ENCODE measurements around the gene YWHAE.
"Not testable (repeated sequence)": the region's sequence is repeated elsewhere in the genome, so short reads cannot be mapped to it uniquely, and the experiment has no call there.

The YWHAE gene

DNA sequence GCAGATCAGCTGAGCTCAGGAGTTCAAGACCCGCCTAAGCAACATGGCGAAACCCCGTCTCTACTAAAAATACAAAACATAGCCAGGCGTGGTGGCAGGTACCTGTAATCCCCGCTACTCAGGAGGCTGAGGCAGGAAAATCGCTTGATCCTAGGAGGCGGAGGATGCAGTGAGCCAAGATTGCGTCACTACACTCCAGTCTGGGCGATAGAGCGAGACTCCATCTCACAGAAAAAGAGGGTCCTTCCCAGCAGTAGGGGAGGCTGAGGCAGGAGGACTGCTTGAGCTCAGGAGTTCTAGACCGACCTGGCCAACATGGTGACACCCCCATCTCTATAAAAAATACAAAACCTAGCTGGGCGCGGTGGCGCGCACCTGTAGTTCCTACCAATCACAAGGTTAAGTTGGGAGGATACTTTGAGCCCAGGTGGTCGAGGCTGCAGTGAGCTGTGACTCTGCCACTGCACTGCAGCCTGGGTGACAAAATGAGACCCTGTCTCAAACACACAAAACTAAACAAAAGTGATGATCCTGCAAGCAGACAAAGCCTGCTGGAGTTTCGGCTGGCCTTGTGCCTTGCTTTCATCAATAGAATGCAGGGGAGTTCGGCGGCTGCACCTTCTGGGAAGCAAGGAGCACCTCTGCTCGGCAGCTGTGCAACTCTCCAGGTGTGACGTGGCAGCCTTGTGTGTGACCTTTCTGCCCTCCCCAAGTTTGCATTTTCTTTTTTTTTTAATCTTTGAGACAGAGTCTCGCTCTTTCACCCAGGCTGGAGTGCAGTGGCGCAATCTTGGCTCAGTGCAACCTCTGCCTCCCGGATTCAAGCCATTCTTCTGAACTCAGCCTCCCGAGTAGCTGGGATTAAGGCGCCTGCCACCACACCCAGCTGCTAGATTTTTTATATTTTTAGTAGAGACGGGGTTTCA is 12.4 kb upstream of the YWHAE start:
- no peak for DNase-seq (ENCODE audit: low spot score)

DNA sequence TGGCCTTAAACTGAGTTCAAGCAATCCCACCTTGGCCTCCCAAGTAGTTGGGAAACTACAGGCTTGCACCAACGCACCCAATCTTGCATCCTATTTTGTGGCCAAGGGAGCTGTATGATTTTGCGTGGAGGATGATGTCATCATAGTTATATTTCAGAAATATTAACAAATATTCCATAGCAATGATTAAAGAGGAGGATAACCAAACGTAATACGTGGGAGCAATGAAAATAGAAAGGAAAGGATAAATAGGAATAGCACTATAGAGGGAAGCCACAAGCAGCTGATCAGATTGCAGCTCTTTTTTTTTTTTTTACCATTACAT is 2.2 kb upstream of the YWHAE start:
- DNase-seq (ENCODE audit: low spot score) = no peak

DNA sequence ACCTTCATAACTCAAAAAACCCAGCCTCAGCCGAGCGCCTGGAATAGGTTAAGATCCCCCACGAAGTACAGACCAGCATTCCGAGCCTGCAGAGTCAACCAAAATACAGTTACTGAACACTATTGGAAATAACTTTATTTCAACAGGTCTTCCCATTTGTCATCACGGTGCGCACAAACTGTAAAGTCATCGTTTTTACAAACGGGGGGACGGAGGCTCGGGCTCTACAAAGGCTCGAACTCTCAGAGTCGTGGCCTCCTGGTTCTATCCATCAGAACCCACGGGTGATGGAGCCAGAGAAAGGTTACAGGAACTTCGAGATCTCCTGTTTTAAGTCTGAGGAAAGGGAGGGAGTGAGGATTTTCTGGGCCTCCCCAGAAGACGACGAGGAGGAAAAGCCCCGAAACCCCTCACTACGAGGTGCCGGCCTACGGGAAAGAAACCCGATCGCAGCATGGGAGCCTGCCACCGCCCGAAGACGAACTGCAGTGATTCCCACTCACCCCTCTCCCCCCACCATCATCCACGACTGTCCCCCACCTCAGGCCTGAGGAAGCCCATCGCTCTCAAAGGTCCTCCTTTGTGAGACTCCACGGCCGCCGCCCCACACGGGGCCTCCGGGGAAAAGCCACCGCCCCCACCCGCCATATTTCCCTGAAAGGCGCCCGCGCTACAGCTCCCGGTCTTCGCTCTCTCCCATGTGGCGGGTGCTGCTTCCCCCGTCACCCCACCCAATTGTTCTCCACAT is 917 bp downstream of the YWHAE start:
- DNase-seq (ENCODE audit: low spot score) = no peak

DNA sequence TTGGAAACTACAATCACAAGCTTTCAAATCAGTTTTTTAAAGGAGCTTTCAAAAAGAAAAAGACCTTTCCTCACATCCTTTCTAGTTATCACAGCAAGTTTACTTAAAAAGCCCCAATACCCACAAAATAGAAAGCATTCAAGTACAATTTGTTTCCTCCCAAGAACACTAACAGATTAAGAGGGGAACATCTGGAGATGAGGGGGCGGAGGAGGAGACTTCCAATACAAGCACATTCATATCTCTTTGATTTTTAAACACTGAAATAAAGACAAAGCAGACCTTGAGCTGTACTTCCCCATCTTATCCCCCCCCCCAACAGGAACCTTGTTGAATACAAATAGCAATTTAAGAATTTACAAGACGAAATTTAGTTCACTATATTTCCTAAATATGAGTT is 2.0 kb downstream of the YWHAE start:
- no peak for DNase-seq (ENCODE audit: low spot score)

DNA sequence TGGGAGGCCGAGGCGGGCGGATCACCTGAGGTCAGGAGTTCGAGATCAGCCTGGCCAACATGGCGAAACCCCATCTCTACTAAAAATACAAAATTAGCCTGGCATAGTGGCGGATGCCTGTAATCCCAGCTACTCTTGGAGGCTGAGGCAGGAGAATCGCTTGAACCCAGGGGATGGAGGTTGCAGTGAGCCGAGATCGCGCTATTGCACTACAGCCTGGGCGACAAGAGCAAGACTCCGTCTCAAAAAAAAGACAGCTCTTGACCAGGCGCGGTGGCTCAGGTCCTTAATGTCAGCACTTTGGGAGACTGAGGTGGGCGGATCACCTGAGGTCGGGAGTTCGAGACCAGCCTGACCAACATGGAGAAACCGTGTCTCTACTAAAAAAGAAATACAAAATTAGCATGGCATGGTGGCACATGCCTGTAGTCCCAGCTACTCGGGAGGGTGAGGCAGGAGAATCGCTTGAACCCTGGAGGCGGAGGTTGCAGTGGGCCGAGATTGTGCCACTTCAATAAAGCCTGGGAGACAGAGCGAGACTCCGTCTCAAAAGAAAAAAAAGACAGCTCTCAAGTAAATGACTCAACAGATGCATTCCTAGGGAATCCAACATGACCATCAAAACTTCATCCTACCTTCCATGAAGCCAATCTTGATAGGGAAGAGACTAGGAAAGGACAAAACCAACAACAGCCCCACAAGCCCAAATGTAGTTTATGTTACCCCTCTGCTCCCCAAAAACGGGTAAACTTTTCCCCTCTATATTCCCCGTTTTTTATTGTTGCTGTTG is 4.0 kb downstream of the YWHAE start:
- not testable (repeated sequence) for DNase-seq (ENCODE audit: low spot score)

DNA sequence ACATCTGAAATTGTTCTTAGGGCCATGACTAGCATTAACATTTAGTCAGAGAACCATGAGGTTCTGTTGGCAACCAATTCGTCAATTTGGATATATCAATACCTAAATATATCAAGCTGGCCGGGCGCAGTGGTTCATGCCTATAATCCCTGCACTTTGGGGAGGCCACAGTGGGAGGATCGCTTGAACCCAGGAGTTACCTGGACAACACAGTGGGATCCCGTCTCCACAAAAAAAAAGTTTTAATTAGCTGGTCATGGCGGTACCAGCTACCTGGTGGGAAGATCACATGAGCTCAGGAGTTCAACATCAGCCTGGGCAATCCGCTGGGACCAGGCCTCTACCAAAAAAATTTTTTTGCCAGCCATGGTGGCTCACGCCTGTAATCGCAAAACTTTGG is 8.4 kb downstream of the YWHAE start:
- no peak for DNase-seq (ENCODE audit: low spot score)

DNA sequence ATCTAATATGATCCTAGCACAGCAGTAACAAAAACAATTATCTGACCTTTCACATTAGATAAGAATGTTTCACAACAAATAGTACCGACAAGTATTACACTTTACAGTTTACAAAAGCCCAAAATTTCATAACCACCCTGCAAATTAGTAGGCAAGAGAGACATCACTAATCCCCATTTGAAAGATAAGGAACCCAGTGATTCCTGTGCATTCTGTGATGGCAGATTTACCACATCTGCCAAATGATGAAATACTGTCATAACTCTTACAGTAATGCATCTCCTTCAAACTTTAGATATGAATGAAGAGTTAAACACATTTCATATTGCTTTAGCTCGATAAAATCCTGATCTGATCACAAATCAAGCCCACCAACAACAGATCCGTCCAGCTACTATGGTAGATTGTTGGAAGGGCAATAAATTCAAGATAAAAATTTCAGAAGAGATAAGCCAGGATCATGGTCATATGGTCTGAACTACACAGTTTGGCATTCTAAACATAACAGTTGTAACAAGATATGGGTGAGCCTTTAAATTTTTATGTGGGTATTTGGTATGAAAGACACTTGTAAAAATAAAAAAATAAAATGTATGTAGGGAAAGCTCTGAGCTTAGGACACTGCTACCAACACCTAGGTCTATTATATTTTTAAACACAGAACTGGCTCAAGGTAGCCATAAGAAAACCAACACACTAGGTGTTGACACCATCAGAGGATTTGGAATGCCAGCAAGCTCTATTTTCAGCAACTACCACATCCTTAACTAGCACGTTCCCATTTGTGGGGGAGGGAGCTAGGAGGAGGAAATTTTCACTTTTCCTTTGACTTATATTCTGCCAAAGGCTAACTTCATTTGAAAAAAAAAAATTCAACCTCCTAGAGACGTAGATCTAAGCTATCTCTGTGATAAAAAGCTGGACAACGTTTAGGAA is 9.3 kb downstream of the YWHAE start:
- DNase-seq (ENCODE audit: low spot score) = no peak

DNA sequence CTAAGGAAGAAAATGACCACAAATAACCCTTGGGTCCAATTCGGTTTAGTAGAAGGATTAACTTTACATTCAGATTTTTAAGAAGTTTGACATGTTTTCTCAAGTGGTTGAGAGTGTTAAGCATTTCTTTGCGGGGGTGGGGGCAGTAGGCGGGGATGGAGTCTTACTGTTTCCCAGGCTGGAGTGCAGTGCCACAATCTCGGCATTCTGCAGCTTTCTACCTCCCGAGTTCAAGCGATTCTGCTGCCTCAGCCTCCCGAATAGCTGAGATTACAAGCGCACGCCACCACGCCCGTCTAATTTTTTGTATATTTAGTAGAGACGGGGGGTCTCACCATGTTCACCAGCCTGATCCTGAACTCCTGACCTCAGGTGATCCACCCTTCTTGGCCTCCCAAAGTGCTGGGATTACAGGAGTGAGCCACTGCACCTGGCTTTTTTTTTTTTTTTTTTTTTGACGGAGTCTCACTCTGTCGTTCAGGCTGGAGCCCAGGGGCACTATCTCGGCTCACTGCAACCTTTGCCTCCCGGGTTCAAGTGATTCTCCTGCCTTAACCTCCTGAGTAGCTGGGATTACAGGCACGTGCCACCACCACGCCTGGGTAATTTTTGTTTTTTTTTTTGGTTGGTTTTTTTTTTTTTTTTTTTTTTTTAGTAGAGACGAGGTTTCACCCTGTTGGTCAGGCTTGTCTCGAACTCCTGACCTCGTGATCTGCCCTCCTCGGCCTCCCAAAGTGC is 12.4 kb downstream of the YWHAE start:
- not testable (repeated sequence) for DNase-seq (ENCODE audit: low spot score)

DNA sequence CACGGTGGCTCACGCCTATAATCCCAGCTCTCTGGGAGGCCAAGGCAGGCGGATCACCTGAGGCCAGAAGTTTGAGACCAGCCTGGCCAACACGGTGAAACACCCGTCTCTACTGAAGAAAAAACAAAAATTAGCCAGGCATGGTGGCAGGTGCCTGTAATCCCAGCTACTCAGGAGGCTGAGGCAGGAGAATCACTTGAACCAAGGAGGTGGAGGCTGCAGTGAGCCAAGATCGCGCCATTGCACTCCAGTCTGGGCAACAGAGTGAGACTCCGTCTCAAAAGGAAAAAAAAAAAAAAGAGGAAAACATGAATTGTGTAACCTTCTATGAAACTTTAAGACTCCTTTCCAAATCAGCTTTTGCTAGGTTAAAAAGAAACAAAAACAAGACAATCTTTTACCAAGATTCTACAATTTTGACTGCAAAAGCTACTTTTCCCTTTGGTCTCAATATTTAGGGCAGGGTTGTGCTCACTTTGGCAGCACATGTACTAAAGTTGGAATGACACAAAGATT is 13.3 kb downstream of the YWHAE start:
- not testable (repeated sequence) for DNase-seq (ENCODE audit: low spot score)

DNA sequence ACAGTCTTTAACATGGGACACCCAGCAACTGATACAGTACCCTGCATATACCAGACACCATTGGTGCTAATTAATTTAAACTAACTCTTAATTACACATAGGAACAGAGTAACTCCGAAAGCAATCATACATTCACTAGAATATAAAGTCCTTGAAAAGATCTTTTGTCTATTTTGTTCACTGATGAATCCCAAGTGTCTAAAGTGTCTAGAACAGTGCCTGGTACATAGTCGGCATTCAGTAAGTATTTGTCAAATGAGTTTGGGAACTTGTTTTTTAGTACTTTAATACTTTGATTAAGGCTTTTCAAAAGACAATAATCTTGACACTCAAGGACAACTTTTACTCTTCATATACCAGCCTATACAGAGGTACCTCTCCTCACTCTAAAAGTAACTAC is 13.8 kb downstream of the YWHAE start:
- DNase-seq (ENCODE audit: low spot score) = no peak

DNA sequence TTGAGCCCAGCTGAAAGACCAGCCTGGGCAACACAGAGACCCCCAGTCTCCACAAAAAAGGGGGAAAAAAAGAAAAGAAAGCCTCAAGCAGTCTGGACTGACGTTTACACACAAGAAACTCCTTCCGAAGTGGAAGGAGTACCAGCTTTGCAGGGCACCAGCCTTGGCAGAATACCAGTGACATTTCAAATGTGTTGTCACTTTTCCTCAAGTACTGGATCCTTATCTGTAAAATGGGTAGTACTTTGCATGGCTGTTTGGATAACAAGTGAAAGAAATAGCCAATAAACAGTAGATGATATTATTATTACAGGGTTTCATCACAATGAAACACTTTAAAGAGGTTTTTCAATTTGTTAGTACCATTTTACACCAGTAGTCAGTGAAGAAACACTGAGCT is 14.2 kb downstream of the YWHAE start:
- no peak for DNase-seq (ENCODE audit: low spot score)

DNA sequence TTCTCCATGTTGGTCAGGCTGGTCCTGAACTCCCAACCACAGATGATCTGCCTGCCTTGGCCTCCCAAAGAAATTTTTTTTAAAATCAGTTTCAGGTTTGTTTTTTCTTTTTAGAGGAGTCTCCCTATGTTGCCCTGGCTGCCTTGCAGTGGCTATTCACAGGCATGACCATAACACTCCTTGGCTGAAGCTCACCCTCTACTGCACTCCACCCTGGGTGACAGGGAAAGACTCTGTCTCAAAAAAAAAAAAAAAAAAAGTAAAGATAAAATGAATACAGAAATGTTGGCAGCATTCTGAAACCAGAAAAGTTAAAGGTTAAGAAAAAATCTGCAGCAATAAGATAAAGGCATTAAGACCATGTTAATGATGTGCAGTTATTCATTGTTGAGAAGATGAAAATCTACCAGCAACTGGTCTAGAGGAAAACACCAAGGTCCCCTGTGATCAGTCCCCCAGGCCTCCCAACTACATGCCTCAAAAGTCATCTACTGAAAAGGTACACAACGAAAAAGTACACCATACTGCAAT is 15.1 kb downstream of the YWHAE start:
- DNase-seq (ENCODE audit: low spot score) = no peak

DNA sequence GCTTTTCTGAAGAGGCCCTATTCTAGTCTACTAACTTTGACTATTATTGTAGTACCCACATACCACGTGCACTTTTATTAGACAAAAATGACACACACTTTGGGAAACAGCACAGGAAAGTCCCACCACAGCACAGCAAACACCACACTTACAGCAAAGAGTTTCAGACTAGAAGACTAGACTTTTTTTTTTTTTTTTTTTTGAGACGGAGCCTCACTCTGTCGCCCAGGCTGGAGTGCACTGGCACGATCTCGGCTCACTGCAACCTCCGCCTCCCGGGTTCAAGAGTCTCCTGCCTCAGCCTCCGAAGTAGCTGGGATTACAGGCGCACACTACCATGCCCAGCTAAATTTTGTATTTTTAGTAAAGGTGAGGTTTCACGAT is 20.1 kb downstream of the YWHAE start:
- no peak for DNase-seq (ENCODE audit: low spot score)

DNA sequence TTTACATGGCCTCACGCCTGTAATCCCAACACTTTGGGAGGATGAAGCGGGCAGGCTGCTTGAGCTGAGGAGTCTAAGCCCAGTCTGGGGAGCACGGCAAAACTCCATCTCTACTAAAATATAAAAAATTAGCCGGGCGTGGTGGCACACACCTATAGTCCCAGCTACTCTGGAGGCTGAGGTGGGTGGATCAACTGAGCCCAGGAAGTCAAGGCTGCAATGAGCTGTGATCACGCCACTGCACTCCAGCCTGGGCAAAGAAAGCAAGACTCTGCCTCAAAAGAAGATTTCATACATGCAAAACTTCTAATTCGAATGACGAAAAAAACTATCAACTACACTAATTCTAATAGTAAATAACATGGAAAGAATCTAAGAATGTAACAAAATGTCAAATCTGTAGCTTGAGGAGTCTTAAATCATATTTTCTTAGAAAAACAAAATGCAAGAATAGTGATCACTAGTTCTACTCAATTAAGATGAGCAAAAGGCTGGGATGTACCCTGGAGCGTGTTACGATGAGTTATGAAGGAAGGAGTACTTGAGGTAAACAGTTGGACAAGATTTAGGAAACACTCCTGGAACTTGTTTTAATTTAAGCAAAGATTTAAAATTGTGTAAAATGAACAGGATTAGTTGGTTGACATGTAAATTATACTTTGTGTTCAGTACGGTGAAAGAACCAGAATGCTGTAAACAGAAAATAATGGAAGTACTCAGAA is 20.7 kb downstream of the YWHAE start:
- DNase-seq (ENCODE audit: low spot score) = no peak

DNA sequence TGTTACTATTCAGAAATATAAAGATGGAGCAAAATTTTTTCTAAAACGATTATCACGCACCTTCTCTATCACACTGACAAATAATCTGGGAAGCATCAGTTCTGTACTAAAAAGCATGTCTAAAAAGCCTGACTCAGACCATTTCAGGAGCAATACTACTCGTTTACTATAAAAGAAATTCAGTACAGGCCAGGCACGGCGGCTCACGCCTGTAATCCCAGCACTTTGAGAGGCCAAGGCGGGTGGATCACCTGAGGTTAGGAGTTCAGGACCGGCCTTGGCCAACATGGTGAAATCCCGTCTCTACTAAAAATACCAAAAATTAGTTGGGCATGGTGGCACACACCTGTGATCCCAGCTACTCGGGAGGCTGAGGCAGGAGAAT is 21.6 kb downstream of the YWHAE start:
- DNase-seq (ENCODE audit: low spot score) = not testable (repeated sequence)

DNA sequence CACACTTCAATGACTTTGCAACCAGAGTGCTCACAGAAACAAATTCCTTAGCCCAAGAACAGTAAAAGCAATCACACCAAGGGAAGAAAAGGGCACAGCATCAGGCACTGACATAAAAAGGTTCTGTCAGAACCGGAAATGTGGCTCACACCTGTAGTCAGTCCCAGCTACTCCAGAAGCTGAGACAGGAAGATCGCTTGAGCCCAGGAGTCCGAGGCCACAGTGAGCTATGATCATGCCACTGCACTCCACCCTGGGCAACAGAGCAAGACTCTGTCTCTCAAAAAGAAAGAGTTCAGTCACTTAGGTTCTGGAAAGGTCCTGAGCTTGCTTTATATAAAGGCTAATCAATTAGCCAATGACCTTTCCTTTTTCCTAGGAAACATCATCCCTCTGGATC is 22.7 kb downstream of the YWHAE start:
- DNase-seq (ENCODE audit: low spot score) = no peak

DNA sequence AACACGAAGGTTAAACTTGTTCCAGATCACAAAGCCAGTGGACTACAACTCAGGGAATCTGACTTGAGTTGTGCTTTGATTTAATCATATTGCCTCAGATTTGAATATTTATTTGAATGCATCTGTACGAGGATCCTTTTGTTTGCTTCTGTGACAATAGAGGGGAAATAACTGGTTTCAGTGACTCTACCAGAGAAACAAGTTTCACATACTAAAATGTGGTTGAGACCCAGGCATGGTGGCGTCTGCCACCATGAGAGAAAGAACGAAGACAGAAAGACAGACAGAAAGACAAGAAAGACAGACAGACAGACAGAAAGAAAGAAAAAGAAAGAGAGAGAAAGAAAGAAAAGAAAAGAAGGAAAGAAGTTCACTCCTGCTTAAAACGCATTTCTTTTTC is 24.0 kb downstream of the YWHAE start:
- no peak for DNase-seq (ENCODE audit: low spot score)

DNA sequence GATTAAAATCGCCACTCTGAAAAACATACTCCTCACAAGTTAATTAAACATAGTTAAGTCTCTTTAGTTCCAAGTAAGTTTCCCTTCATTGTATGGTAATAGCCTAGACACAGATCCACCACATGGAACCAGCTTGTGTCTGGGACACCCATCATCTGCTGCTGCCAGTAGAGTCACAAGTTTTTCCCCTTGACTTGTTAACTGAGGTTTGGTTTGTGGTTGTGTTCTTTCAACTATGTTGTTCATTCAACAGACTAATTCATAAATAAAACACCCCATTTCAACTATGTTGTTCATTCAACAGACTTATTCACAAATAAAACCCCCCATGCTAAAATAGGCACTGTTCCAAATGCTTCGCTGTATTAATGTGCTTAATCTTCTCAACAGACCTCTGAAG is 24.4 kb downstream of the YWHAE start:
- no peak for DNase-seq (ENCODE audit: low spot score)

DNA sequence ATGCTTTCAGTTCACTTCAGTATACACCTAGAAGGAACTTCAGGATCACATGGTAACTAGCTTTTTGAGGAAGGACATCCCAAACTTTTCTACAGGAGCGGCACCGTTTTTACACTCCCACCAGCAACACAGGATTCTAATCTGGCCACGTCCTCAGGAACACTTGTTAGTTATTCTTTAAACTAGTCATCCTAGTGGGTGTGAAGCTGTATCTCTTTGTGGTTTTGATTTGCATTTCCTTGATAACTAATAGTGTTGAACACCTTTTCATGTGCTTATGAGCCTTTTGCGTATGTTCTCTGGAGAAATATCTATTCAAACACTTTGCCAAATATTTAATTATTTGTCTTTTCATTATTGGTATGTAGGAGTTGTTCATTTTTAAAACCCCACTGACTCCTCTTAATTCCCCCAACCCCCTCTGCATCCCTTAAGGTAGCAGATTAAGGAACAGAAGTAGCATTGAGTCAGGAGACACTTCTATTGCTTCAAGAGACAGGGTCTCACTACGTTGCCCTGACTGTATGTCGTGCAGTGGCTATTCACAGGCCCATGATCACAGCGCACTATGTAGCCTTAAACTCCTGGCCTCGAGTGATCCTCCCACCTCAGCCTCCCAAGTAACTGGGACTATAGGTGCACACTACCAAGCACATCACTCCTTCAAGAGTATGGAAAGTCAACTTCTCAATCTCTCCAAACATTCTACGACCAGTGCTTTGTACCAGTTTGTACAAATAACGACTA is 25.4 kb downstream of the YWHAE start:
- no peak for DNase-seq (ENCODE audit: low spot score)

Data from ecto neural progenitor cell (in vitro differentiated cells).